K562 (cell line): ENCODE results near the gene DARS2. TPM values are rescaled to one million over a fixed set of nuclear protein-coding genes. Genes with fewer than 3 reads are reported as not detected.
A peak's percentile ranks its signal among the peaks of the same experiment; 100 is the strongest.

Source experiments
- GABPB1 ChIP-seq: sonication (generic); formaldehyde crosslinking; IDR thresholded peaks from 2 replicates; pipeline ENCODE4 v1.8.0; 2022; ENCODE audit warnings: mild to moderate bottlenecking, missing genetic modification reagents
- POLR2H ChIP-seq: IDR thresholded peaks from 2 replicates; pipeline ENCODE4 v1.6.1; 2016; ENCODE audit warnings: missing genetic modification characterization, low read depth, mild to moderate bottlenecking, control low read depth, missing compliant biosample characterization, moderate library complexity
- PTTG1 ChIP-seq: fragments of 450-650 bp; IDR thresholded peaks from 2 replicates; pipeline ENCODE4 v1.6.1; 2016; ENCODE audit warnings: low read depth, mild to moderate bottlenecking, missing genetic modification characterization, missing compliant biosample characterization
- SMARCE1 ChIP-seq: fragments of 450-650 bp; IDR thresholded peaks from 2 replicates; pipeline ENCODE4 v1.7.1; 2016; ENCODE audit warnings: mild to moderate bottlenecking
- SP1 ChIP-seq: sonication (generic); formaldehyde crosslinking; IDR thresholded peaks from 2 replicates; pipeline ENCODE4 v1.8.1; 2022; ENCODE audit warnings: mild to moderate bottlenecking, missing genetic modification reagents
- SRF ChIP-seq, 2 experiments: fragments of 250-450, 450-650 bp in 1 of 2; sonication (Bioruptor Pico) in 1 of 2; sonication (generic) in 1 of 2; formaldehyde crosslinking; IDR thresholded peaks; 2 replicates each; pipeline versions ENCODE4 v1.5.0 to v1.5.1; 2020 to 2022; ENCODE audit warnings: mild to moderate bottlenecking in 1 of 2, missing genetic modification reagents in 1 of 2
- ZNF324 ChIP-seq: fragments of 250-450 bp; sonication (Bioruptor Pico); IDR thresholded peaks from 2 replicates; pipeline ENCODE4 v1.4.0; 2020; ENCODE audit warnings: mild to moderate bottlenecking
- polyA plus RNA-seq, 8 experiments: library from polyadenylated mRNA; depleted of rRNA in 4 of 8; stranded (reverse) in 5 of 8; unstranded in 3 of 8; fragments of >200 nt; fragmentation: Nextera tagmentation in 2 of 8; fragmentation: Illumina TruSeq in 1 of 8; extraction: Ambion mirVana in 2 of 8; extraction: Trizol in 1 of 8; gene quantifications; 2 replicates each; pipeline versions ENCODE4 v1.2.1 to v1.2.3, GENCODE V29; 2011 to 2014; ENCODE audit warnings: inconsistent platforms in 1 of 8, missing spikeins in 1 of 8
- total RNA-seq, 7 experiments: library from RNA; depleted of rRNA in 6 of 7; stranded (reverse); fragments of >200 nt in 6 of 7; fragmentation: Illumina TruSeq in 2 of 7; extraction: Trizol in 2 of 7; gene quantifications; 2 replicates each; pipeline versions ENCODE4 v1.2.1 to v1.2.3, GENCODE V29; 2011 to 2021; ENCODE audit warnings: low replicate concordance in 1 of 7
- TF ChIP-seq, protein P1 (sequence below): fragments of 250-450 bp; sonication (Bioruptor Pico); IDR thresholded peaks from 2 replicates; pipeline ENCODE4 v1.4.0; 2020
- TF ChIP-seq, protein P2 (sequence below), 2 experiments: IDR thresholded peaks; 2 replicates each; pipeline ENCODE4 v1.6.1; 2011; ENCODE audit warnings: borderline replicate concordance in 1 of 2, control low read depth in 1 of 2, low read depth in 1 of 2, low read length in 1 of 2, mild to moderate bottlenecking in 1 of 2, mixed read lengths in 1 of 2, moderate library complexity in 1 of 2; ENCODE audit not compliant: insufficient read depth in 1 of 2, insufficient read length in 1 of 2, poor library complexity in 1 of 2, severe bottlenecking in 1 of 2; ENCODE audit errors: extremely low read depth in 1 of 2
- TF ChIP-seq, protein P3 (sequence below): sonication (generic); formaldehyde crosslinking; IDR thresholded peaks from 2 replicates; pipeline ENCODE4 v1.5.0; 2020; ENCODE audit warnings: missing genetic modification reagents
- TF ChIP-seq, protein P4 (sequence below): IDR thresholded peaks from 2 replicates; pipeline ENCODE4 v1.6.1; 2016; ENCODE audit warnings: missing genetic modification characterization, missing compliant biosample characterization
- TF ChIP-seq, protein P5 (sequence below), 3 experiments: fragments of 200-800 bp in 1 of 3; fragments of 250-450 bp in 1 of 3; fragments of 450-650 bp in 1 of 3; sonication (Bioruptor Pico) in 1 of 3; sonication (Bioruptor generic) in 1 of 3; formaldehyde crosslinking in 1 of 3; IDR thresholded peaks; 2 replicates each; pipeline versions ENCODE4 v1.6.1 to v1.8.0; 2016 to 2022; ENCODE audit warnings: mild to moderate bottlenecking in 2 of 3, missing genetic modification characterization in 2 of 3, missing compliant biosample characterization in 1 of 3, moderate library complexity in 1 of 3

Gene DARS2
- total and polyA plus RNA-seq, 9 of the 15 experiments (the other 6 are each of a cell fraction or from before 2014, with no cell fraction given): 36.4 to 96.7 (median 68.6) TPM

DNA sequence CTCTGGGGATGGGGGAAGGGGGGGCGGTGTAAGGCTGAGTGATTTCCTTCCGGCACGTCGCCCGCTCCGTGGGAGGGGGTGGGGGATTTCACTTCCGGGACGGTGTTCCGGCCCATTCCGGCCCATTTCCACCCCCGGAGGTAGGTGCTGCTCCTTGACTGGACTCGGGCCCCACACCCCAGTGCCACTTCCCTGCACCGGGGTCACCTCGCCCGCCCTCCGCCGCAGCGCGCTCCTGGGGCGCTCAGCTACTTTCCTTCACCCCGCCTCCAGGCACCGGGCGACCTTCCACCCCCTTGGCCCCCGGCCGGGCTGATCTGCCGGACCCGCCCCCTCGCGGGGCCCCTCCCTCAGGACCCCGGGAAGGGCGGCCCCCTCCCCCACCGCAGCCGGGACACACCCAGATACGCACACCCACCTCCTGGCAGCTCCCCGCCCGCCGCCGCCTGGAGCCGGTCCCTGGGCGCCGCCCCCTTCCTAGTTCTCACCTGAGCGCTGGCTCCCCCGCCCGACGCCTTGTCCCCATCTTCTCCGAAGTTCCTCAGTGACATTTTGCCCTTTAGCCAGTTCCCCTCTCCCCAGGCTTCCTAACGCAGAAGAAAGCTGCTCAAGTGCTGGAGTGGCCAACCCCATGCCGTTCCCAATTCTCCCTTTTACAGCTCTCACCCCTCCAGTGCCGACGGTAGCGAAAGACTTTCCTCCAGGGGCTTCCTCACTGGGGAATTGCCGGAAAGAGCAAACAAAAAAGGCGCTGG is 44.0 kb downstream of the DARS2 start, which contains the start of gene ZBTB37 (continued):
- TF ChIP-seq, protein P1, sequence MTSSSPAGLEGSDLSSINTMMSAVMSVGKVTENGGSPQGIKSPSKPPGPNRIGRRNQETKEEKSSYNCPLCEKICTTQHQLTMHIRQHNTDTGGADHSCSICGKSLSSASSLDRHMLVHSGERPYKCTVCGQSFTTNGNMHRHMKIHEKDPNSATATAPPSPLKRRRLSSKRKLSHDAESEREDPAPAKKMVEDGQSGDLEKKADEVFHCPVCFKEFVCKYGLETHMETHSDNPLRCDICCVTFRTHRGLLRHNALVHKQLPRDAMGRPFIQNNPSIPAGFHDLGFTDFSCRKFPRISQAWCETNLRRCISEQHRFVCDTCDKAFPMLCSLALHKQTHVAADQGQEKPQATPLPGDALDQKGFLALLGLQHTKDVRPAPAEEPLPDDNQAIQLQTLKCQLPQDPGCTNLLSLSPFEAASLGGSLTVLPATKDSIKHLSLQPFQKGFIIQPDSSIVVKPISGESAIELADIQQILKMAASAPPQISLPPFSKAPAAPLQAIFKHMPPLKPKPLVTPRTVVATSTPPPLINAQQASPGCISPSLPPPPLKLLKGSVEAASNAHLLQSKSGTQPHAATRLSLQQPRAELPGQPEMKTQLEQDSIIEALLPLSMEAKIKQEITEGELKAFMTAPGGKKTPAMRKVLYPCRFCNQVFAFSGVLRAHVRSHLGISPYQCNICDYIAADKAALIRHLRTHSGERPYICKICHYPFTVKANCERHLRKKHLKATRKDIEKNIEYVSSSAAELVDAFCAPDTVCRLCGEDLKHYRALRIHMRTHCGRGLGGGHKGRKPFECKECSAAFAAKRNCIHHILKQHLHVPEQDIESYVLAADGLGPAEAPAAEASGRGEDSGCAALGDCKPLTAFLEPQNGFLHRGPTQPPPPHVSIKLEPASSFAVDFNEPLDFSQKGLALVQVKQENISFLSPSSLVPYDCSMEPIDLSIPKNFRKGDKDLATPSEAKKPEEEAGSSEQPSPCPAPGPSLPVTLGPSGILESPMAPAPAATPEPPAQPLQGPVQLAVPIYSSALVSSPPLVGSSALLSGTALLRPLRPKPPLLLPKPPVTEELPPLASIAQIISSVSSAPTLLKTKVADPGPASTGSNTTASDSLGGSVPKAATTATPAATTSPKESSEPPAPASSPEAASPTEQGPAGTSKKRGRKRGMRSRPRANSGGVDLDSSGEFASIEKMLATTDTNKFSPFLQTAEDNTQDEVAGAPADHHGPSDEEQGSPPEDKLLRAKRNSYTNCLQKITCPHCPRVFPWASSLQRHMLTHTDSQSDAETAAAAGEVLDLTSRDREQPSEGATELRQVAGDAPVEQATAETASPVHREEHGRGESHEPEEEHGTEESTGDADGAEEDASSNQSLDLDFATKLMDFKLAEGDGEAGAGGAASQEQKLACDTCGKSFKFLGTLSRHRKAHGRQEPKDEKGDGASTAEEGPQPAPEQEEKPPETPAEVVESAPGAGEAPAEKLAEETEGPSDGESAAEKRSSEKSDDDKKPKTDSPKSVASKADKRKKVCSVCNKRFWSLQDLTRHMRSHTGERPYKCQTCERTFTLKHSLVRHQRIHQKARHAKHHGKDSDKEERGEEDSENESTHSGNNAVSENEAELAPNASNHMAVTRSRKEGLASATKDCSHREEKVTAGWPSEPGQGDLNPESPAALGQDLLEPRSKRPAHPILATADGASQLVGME (CRISPR knock-in tag): peak; percentile 70
- TF ChIP-seq, protein P2, sequence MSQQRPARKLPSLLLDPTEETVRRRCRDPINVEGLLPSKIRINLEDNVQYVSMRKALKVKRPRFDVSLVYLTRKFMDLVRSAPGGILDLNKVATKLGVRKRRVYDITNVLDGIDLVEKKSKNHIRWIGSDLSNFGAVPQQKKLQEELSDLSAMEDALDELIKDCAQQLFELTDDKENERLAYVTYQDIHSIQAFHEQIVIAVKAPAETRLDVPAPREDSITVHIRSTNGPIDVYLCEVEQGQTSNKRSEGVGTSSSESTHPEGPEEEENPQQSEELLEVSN (IDR thresholded peaks at IDR 0.05; ENCODE audit: borderline replicate concordance in 1 of 2, extremely low read depth in 1 of 2, insufficient read depth in 1 of 2, insufficient read length in 1 of 2, low read depth in 1 of 2, low read length in 1 of 2, poor library complexity in 1 of 2, severe bottlenecking in 1 of 2): peak; percentile 5 to 74
- TF ChIP-seq SP1 (CRISPR knock-in tag): no peak
- TF ChIP-seq POLR2H (tag): no peak
- TF ChIP-seq GABPB1 (CRISPR knock-in tag): peak; percentile 92
- TF ChIP-seq, protein P3, sequence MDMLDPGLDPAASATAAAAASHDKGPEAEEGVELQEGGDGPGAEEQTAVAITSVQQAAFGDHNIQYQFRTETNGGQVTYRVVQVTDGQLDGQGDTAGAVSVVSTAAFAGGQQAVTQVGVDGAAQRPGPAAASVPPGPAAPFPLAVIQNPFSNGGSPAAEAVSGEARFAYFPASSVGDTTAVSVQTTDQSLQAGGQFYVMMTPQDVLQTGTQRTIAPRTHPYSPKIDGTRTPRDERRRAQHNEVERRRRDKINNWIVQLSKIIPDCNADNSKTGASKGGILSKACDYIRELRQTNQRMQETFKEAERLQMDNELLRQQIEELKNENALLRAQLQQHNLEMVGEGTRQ (CRISPR knock-in tag): no peak
- 0 out of 4 replicates have a peak, but pooled peaks of 1 of the 2 experiments have one; percentile 38 for TF ChIP-seq SRF (CRISPR knock-in tag; IDR thresholded peaks at IDR 0.05)
- peak; percentile 38 for TF ChIP-seq SMARCE1
- no peak for TF ChIP-seq PTTG1 (tag)
- TF ChIP-seq, protein P4, sequence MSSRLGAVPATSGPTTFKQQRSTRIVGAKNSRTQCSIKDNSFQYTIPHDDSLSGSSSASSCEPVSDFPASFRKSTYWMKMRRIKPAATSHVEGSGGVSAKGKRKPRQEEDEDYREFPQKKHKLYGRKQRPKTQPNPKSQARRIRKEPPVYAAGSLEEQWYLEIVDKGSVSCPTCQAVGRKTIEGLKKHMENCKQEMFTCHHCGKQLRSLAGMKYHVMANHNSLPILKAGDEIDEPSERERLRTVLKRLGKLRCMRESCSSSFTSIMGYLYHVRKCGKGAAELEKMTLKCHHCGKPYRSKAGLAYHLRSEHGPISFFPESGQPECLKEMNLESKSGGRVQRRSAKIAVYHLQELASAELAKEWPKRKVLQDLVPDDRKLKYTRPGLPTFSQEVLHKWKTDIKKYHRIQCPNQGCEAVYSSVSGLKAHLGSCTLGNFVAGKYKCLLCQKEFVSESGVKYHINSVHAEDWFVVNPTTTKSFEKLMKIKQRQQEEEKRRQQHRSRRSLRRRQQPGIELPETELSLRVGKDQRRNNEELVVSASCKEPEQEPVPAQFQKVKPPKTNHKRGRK (tag): no peak
- TF ChIP-seq, protein P5, sequence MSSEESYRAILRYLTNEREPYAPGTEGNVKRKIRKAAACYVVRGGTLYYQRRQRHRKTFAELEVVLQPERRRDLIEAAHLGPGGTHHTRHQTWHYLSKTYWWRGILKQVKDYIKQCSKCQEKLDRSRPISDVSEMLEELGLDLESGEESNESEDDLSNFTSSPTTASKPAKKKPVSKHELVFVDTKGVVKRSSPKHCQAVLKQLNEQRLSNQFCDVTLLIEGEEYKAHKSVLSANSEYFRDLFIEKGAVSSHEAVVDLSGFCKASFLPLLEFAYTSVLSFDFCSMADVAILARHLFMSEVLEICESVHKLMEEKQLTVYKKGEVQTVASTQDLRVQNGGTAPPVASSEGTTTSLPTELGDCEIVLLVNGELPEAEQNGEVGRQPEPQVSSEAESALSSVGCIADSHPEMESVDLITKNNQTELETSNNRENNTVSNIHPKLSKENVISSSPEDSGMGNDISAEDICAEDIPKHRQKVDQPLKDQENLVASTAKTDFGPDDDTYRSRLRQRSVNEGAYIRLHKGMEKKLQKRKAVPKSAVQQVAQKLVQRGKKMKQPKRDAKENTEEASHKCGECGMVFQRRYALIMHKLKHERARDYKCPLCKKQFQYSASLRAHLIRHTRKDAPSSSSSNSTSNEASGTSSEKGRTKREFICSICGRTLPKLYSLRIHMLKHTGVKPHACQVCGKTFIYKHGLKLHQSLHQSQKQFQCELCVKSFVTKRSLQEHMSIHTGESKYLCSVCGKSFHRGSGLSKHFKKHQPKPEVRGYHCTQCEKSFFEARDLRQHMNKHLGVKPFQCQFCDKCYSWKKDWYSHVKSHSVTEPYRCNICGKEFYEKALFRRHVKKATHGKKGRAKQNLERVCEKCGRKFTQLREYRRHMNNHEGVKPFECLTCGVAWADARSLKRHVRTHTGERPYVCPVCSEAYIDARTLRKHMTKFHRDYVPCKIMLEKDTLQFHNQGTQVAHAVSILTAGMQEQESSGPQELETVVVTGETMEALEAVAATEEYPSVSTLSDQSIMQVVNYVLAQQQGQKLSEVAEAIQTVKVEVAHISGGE (CRISPR knock-in tag; IDR thresholded peaks at IDR 0.05): peak; percentile 69 to 97 (median 95); a peak in 5 of 6 replicates
- TF ChIP-seq ZNF324: no peak
